ENCODE measurements around the gene DYNLRB1. TPM values are rescaled to one million over a fixed set of nuclear protein-coding genes. Genes with fewer than 3 reads are reported as not detected.

Gene DYNLRB1
- total and polyA plus RNA-seq, 2 donors from 2014 or later = 185 to 676 TPM

- Histone ChIP-seq H3K27me3 (ENCODE audit: control insufficient read depth, insufficient read depth, low read length) (no peaks in the 10 kb centered on the region), H3K4me3 (ENCODE audit: low read length in 3 of 3) (no peak overlapping the region), H3K36me3 (ENCODE audit: control insufficient read depth in 2 of 3, insufficient read depth in 3 of 3, low read length in 3 of 3) (peaks cover 0 to 14% (median 3%) of the 10 kb centered on the region in 3 donors), H3K9me3 (ENCODE audit: control insufficient read depth in 2 of 3, insufficient read depth in 1 of 3, low read length in 3 of 3) (no peaks in the 10 kb centered on the region), H3K27ac (ENCODE audit: low read depth in 2 of 2, low read length in 2 of 2) (no peak overlapping the region), H3K9ac (ENCODE audit: low read length in 3 of 3) (no peak overlapping the region), H3K4me1 (ENCODE audit: control insufficient read depth in 2 of 3, insufficient read depth in 2 of 3, low read depth in 1 of 3, low read length in 3 of 3) (peaks cover 0 to 5% (median 0%) of the 10 kb centered on the region in 3 donors)
- DNase-seq (no peak), FAIRE-seq (no peak)
- intact Hi-C loops (cut with DNase I) = no loop called here
- TF ChIP-seq, protein P1, sequence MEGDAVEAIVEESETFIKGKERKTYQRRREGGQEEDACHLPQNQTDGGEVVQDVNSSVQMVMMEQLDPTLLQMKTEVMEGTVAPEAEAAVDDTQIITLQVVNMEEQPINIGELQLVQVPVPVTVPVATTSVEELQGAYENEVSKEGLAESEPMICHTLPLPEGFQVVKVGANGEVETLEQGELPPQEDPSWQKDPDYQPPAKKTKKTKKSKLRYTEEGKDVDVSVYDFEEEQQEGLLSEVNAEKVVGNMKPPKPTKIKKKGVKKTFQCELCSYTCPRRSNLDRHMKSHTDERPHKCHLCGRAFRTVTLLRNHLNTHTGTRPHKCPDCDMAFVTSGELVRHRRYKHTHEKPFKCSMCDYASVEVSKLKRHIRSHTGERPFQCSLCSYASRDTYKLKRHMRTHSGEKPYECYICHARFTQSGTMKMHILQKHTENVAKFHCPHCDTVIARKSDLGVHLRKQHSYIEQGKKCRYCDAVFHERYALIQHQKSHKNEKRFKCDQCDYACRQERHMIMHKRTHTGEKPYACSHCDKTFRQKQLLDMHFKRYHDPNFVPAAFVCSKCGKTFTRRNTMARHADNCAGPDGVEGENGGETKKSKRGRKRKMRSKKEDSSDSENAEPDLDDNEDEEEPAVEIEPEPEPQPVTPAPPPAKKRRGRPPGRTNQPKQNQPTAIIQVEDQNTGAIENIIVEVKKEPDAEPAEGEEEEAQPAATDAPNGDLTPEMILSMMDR (IDR thresholded peaks at IDR 0.05; ENCODE audit: borderline replicate concordance, extremely low read depth, insufficient read depth) = no peak
These were observed 43.8 kb upstream of the DYNLRB1 start for GRCh38 chr20:34472246-34472925.

- Histone ChIP-seq H3K9me3 (ENCODE audit: control insufficient read depth in 2 of 3, insufficient read depth in 1 of 3, low read length in 3 of 3) (no peaks in the 10 kb centered on the region), H3K27me3 (ENCODE audit: control insufficient read depth, insufficient read depth, low read length) (no peaks in the 10 kb centered on the region), H3K36me3 (ENCODE audit: control insufficient read depth in 2 of 3, insufficient read depth in 3 of 3, low read length in 3 of 3) (peaks cover 0 to 22% (median 8%) of the 10 kb centered on the region in 3 donors), H3K4me1 (ENCODE audit: control insufficient read depth in 2 of 3, insufficient read depth in 2 of 3, low read depth in 1 of 3, low read length in 3 of 3) (peaks cover 0 to 5% (median 0%) of the 10 kb centered on the region in 3 donors), H3K4me3 (ENCODE audit: low read length in 3 of 3) (no peak overlapping the region), H3K27ac (ENCODE audit: low read depth in 2 of 2, low read length in 2 of 2) (no peak overlapping the region), H3K9ac (ENCODE audit: low read length in 3 of 3) (no peak overlapping the region)
- intact Hi-C loops (cut with DNase I) = no loop called here
- TF ChIP-seq, protein P1 (IDR thresholded peaks at IDR 0.05; ENCODE audit: borderline replicate concordance, extremely low read depth, insufficient read depth) = no peak
- no peak for FAIRE-seq
- peak in 4 of 5 donors; percentile 28 to 51 (median 37) for DNase-seq
These were observed 42.8 kb upstream of the DYNLRB1 start for GRCh38 chr20:34473262-34473883.

DNA sequence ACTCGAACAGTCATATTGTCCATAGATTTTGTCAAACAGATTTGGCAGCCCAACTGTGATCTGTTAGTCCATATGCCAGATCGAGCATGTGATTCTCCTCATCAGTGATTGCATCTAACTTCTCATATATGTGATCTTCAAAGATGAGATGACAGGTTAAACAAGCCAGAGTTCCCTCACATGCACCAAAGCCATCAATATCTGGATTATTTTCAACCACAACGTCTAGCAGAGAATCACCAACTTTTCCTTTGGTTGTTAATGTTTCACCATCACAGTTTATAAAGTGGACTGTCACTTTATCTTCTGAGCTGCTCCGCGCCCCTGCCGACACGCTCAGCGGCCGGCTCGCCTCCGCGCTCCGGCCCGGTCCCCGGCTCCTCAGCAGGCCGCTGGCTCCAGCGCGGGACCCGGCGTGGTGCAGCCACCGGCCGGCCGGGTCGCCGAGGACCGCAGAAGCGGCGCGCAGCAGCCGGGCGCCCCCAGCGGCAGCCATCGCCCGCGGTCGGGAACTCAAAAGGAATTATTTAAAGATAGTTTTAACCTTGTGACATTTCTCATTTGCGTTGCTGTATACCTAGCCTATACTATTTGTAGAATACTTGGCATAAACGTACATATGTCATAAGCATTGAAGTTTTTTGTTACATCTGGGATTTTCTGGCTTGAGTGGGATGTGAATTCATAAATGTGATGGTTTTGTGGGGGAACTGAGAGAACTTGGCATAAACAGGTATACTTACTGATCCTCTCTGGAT is 40.1 kb upstream of the DYNLRB1 start:
- TF ChIP-seq, protein P1 (IDR thresholded peaks at IDR 0.05; ENCODE audit: borderline replicate concordance, extremely low read depth, insufficient read depth) = peak; percentile 54
- intact Hi-C loops (cut with DNase I) = no loop called here
- Histone ChIP-seq H3K4me1 (ENCODE audit: control insufficient read depth in 2 of 3, insufficient read depth in 2 of 3, low read depth in 1 of 3, low read length in 3 of 3) (peaks cover 0 to 5% (median 0%) of the 10 kb centered on the region in 3 donors), H3K9me3 (ENCODE audit: control insufficient read depth in 2 of 3, insufficient read depth in 1 of 3, low read length in 3 of 3) (no peaks in the 10 kb centered on the region), H3K27me3 (ENCODE audit: control insufficient read depth, insufficient read depth, low read length) (no peaks in the 10 kb centered on the region), H3K36me3 (ENCODE audit: control insufficient read depth in 2 of 3, insufficient read depth in 3 of 3, low read length in 3 of 3) (peaks cover 3 to 22% (median 14%) of the 10 kb centered on the region in 3 donors), H3K4me3 (ENCODE audit: low read length in 3 of 3) (no peak overlapping the region), H3K9ac (ENCODE audit: low read length in 3 of 3) (peak overlapping the region in 1 of 3 donors; percentile 3), H3K27ac (ENCODE audit: low read depth in 2 of 2, low read length in 2 of 2) (no peak overlapping the region)
- FAIRE-seq (no peak), DNase-seq (peak; percentile 48 to 85 (median 61))
